ENCODE measurements around the gene MVK. TPM values are rescaled to one million over a fixed set of nuclear protein-coding genes. Genes with fewer than 3 reads are reported as not detected.

The MVK gene
- total RNA-seq, 1 donor from 2014 or later = 12.4 TPM

DNA sequence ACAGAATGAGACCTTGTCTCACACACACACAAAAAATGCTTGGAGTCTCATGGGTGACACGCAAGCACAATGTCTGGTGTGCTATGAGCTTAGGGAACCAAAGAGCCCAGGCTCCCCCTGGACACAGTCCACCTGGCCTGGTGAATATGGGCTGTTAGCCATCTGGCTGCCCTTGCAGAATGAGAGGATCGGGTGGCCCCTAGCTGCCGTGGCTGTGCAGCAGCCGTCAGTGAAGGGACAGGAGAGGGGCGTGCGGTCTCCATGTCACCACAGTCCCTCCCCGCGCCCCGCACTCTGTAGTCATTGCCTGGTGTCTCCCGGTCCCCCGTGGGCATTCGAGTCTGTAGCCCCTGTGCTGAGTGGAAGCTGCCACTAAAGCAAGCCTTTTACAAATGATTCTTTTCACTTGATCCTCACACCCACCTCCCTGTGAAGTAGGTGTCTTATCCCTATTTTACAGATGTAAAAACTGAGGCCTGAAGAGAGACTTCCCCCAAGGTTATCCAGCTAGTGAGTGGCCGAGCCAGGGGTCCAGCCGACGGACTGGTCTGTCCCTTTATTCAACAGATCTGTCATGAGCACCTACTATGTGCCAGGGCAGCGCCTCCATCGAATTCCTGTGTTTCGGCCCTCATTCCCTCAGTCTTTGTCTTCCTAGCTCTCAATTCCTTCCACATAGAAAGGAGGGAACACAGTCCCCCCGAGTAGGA lies 18.8 kb downstream of the MVK start:
- FAIRE-seq = no peak
- H3K9me3 Mint-ChIP-seq (ENCODE audit: unreplicated experiment) = peaks cover 3% of the 10 kb centered on the region

GRCh38 chr12:109592905-109593272 lies 19.3 kb downstream of the MVK start:
- Histone ChIP-seq H3K27ac (ENCODE audit: low read depth, low read length) (no peak overlapping the region), H3K9me3 (ENCODE audit: insufficient read depth, low read depth, low read length) (no peaks in the 10 kb centered on the region), H3K4me3 (ENCODE audit: insufficient read depth, low read depth, low read length) (no peak overlapping the region), H3K4me1 (ENCODE audit: insufficient read depth, low read length) (no peaks in the 10 kb centered on the region), H2AFZ (ENCODE audit: low read depth, low read length) (no peak overlapping the region), H4K20me1 (ENCODE audit: insufficient read depth, low read length) (no peaks in the 10 kb centered on the region), H3K36me3 (ENCODE audit: insufficient read depth, low read length) (no peaks in the 10 kb centered on the region), H3K9ac (ENCODE audit: low read length) (no peak overlapping the region), H3K79me2 (ENCODE audit: insufficient read depth, low read length) (no peaks in the 10 kb centered on the region), H3K27me3 (ENCODE audit: insufficient read depth, low read length) (no peaks in the 10 kb centered on the region), H3K4me2 (ENCODE audit: low read length) (no peak overlapping the region)
- H3K36me3 Mint-ChIP-seq (ENCODE audit: low read depth, unreplicated experiment) = peaks cover 5% of the 10 kb centered on the region
- no peak for DNase-seq (ENCODE audit: low read depth)
- H3K4me1 Mint-ChIP-seq (ENCODE audit: low read depth, unreplicated experiment) = peaks cover 2% of the 10 kb centered on the region
- H3K27me3 Mint-ChIP-seq (ENCODE audit: low read depth, unreplicated experiment) = peaks cover 5% of the 10 kb centered on the region
- no peak overlapping the region for H3K4me3 Mint-ChIP-seq (ENCODE audit: unreplicated experiment)
- no peak overlapping the region for H3K27ac Mint-ChIP-seq (ENCODE audit: unreplicated experiment)
- no peak for FAIRE-seq
- TF ChIP-seq CTCF (IDR thresholded peaks at IDR 0.05; ENCODE audit: insufficient read depth, low read depth, low read length) = no peak
- no peak for TF ChIP-seq EZH2 (IDR thresholded peaks at IDR 0.05; ENCODE audit: insufficient read depth, low read length)
- H3K9me3 Mint-ChIP-seq (ENCODE audit: unreplicated experiment) = peaks cover 3% of the 10 kb centered on the region

More for the DNA sequence above, 18.8 kb downstream of the MVK start:
- H3K36me3 ChIP-seq (ENCODE audit: insufficient read depth, low read length) = no peaks in the 10 kb centered on the region
- no peak overlapping the region for H3K4me3 Mint-ChIP-seq (ENCODE audit: unreplicated experiment)
- H4K20me1 ChIP-seq (ENCODE audit: insufficient read depth, low read length) = no peaks in the 10 kb centered on the region
- DNase-seq (ENCODE audit: low read depth) = no peak
- H3K9me3 ChIP-seq (ENCODE audit: insufficient read depth, low read depth, low read length) = no peaks in the 10 kb centered on the region
- no peaks in the 10 kb centered on the region for H3K4me1 ChIP-seq (ENCODE audit: insufficient read depth, low read length)
- no peak overlapping the region for H2AFZ ChIP-seq (ENCODE audit: low read depth, low read length)
- peaks cover 5% of the 10 kb centered on the region for H3K27me3 Mint-ChIP-seq (ENCODE audit: low read depth, unreplicated experiment)
- no peaks in the 10 kb centered on the region for H3K27me3 ChIP-seq (ENCODE audit: insufficient read depth, low read length)
- H3K79me2 ChIP-seq (ENCODE audit: insufficient read depth, low read length) = no peaks in the 10 kb centered on the region
- no peak overlapping the region for H3K4me2 ChIP-seq (ENCODE audit: low read length)
- H3K27ac ChIP-seq (ENCODE audit: low read depth, low read length) = no peak overlapping the region
- no peaks in the 10 kb centered on the region for H3K4me1 Mint-ChIP-seq (ENCODE audit: low read depth, unreplicated experiment)
- TF ChIP-seq EZH2 (IDR thresholded peaks at IDR 0.05; ENCODE audit: insufficient read depth, low read length) (no peak), CTCF (IDR thresholded peaks at IDR 0.05; ENCODE audit: insufficient read depth, low read depth, low read length) (no peak)
- peaks cover 5% of the 10 kb centered on the region for H3K36me3 Mint-ChIP-seq (ENCODE audit: low read depth, unreplicated experiment)
- H3K9ac ChIP-seq (ENCODE audit: low read length) = no peak overlapping the region
- H3K4me3 ChIP-seq (ENCODE audit: insufficient read depth, low read depth, low read length) = no peak overlapping the region
- H3K27ac Mint-ChIP-seq (ENCODE audit: unreplicated experiment) = no peak overlapping the region

Measured in astrocyte (in vitro differentiated cells and primary cell).